HG03095 (cell line): Measurements from ENCODE around the gene FIBP.
"Not testable (repeated sequence)": the region's sequence is repeated elsewhere in the genome, so short reads cannot be mapped to it uniquely, and the experiment has no call there.

Source experiments
- ATAC-seq: cut with Tn5 transposase; IDR thresholded peaks from one replicate; pipeline ENCODE4 v1.9.1; 2021; ENCODE audit warnings: moderate library complexity; ENCODE audit not compliant: unreplicated experiment

Gene FIBP

GRCh38 chr11:65915101-65915820, 27.0 kb upstream of the FIBP start:
- no peak for ATAC-seq

- no peak for ATAC-seq
Measured at GRCh38 chr11:65912845-65913244, 24.6 kb upstream of the FIBP start.

- no peak for ATAC-seq
Measured at GRCh38 chr11:65911682-65912568, 23.7 kb upstream of the FIBP start.

- no peak for ATAC-seq
Measured at GRCh38 chr11:65907878-65908277, 19.6 kb upstream of the FIBP start.

GRCh38 chr11:65906602-65907001, 18.3 kb upstream of the FIBP start:
- ATAC-seq = no peak

GRCh38 chr11:65903715-65904114, 15.4 kb upstream of the FIBP start:
- ATAC-seq = no peak

GRCh38 chr11:65903068-65903481, 14.8 kb upstream of the FIBP start:
- ATAC-seq = no peak

GRCh38 chr11:65900899-65901180, 12.6 kb upstream of the FIBP start:
- no peak for ATAC-seq

GRCh38 chr11:65900125-65900898, 12.0 kb upstream of the FIBP start, which contains the start of gene FOSL1:
Gene FOSL1 (minus strand): TSS chr11:65900388. CDS start chr11:65900339, 49 bp downstream.
- ATAC-seq = peak; percentile 64

GRCh38 chr11:65899356-65900124, 11.3 kb upstream of the FIBP start:
- peak; percentile 12 for ATAC-seq

- no peak for ATAC-seq
Measured at GRCh38 chr11:65898656-65899355, 10.5 kb upstream of the FIBP start.

- ATAC-seq = no peak
Measured at GRCh38 chr11:65897020-65897471, 8.8 kb upstream of the FIBP start.

GRCh38 chr11:65896034-65896999, 8.0 kb upstream of the FIBP start:
- no peak for ATAC-seq

- ATAC-seq = no peak
Measured at GRCh38 chr11:65895482-65895981, 7.3 kb upstream of the FIBP start.

GRCh38 chr11:65894034-65894591, 5.8 kb upstream of the FIBP start:
- ATAC-seq = no peak

- ATAC-seq = no peak
Measured at GRCh38 chr11:65892661-65893317, 4.5 kb upstream of the FIBP start.

GRCh38 chr11:65892137-65892540, 3.9 kb upstream of the FIBP start:
- ATAC-seq = not testable (repeated sequence)
